HepG2 (cell line): ENCODE data around the gene SAYSD1.

Source experiments
- ATF6 ChIP-seq: sonication (generic); formaldehyde crosslinking; conservative IDR thresholded peaks from 2 replicates; pipeline ENCODE4 v1.4.0; 2020; ENCODE audit warnings: missing genetic modification reagents
- CEBPB ChIP-seq: IDR thresholded peaks from 2 replicates; pipeline ENCODE4 v1.6.1; 2011; ENCODE audit warnings: low read depth, low read length, improper control_type of control experiment, borderline replicate concordance
- FIP1L1 ChIP-seq: fragments of 200-400 bp; formaldehyde crosslinking; IDR thresholded peaks from 2 replicates; pipeline ENCODE4 v1.6.1; 2018; ENCODE audit warnings: low read depth, mild to moderate bottlenecking, low read length, moderate library complexity, borderline replicate concordance; ENCODE audit not compliant: insufficient read depth
- SIN3A ChIP-seq: IDR thresholded peaks from 2 replicates; pipeline ENCODE4 v1.6.1; 2011; ENCODE audit warnings: low read depth, mild to moderate bottlenecking, control low read depth, low read length, borderline replicate concordance
- ZNF282 ChIP-seq: fragments of 450-650 bp; IDR thresholded peaks from 2 replicates; pipeline ENCODE4 v1.6.1; 2018; ENCODE audit not compliant: partially characterized antibody

- TF ChIP-seq ATF6 (CRISPR knock-in tag): no peak
- no peak for TF ChIP-seq CEBPB
- no peak for TF ChIP-seq SIN3A
- no peak for TF ChIP-seq FIP1L1
- no peak for TF ChIP-seq ZNF282
Measured at GRCh38 chr6:39065561-39065960, 49.4 kb downstream of the SAYSD1 start.
